ENCODE measurements around the gene DUSP9. TPM values are rescaled to one million over a fixed set of nuclear protein-coding genes. Genes with fewer than 3 reads are reported as not detected.

The DUSP9 gene
- total RNA-seq, 1 experiment from 2014 or later = 14.2 TPM

DNA sequence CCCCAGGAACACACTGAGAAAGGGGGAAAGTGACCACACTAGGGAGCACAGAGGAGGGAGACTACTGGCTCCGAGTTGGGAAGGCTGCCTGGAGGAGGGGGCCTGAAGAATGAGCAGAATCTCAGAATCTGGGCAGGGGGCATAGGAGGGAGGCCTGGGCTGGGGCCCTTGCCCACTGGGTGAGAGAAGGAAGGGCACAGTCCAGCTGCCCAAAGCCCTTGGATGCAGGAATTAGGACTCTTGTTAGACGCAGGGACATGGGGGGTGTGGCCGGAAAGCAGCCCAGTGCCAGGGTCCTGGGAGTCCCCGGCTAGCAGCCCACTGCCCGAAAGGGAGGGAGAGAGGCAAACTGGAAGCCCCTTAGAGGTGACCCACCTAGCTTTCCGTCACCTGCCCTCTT is 1.9 kb upstream of the DUSP9 start:
- intact Hi-C loops (cut with micrococcal nuclease) = no loop called here
- Histone ChIP-seq H3K79me2 (ENCODE audit: insufficient read depth, low read length) (no peaks in the 10 kb centered on the region), H2AFZ (ENCODE audit: low read depth, low read length, poor library complexity, severe bottlenecking) (no peak overlapping the region), H3K27ac (ENCODE audit: low read depth, low read length) (no peak overlapping the region), H3K4me1 (ENCODE audit: control insufficient read depth in 1 of 2, insufficient read depth in 2 of 2, low read length in 2 of 2) (peaks cover 3 to 21% of the 10 kb centered on the region in 2 experiments; a peak in 2 of 4 replicates), H3K9me3 (ENCODE audit: control insufficient read depth in 1 of 2, insufficient read depth in 1 of 2, low read depth in 1 of 2, low read length in 2 of 2) (no peaks in the 10 kb centered on the region), H3K4me2 (ENCODE audit: low read length) (no peak overlapping the region), H3K36me3 (ENCODE audit: control insufficient read depth in 1 of 2, insufficient read depth in 2 of 2, low read length in 2 of 2) (no peaks in the 10 kb centered on the region), H3K9ac (ENCODE audit: low read length) (no peak overlapping the region), H4K20me1 (ENCODE audit: insufficient read depth) (no peaks in the 10 kb centered on the region), H3K9me2 (ENCODE audit: insufficient read depth) (no peaks in the 10 kb centered on the region), H3K27me3 (ENCODE audit: insufficient read depth, low read length) (no peaks in the 10 kb centered on the region), H3K4me3 (replicated peaks in 1 of 2; ENCODE audit: low read depth in 1 of 2, low read length in 2 of 2) (no peak overlapping the region)
- DNase-seq (ENCODE audit: low read depth, low spot score) (no peak), ATAC-seq (no peak)
- TF ChIP-seq ELF1 (IDR thresholded peaks at IDR 0.05; ENCODE audit: borderline replicate concordance, low read depth) (no peak), SP1 (IDR thresholded peaks at IDR 0.05; ENCODE audit: low read depth) (no peak), SIN3A (IDR thresholded peaks at IDR 0.05; ENCODE audit: low read depth) (no peak), EZH2 (IDR thresholded peaks at IDR 0.05) (no peak), TCF7L2 (IDR thresholded peaks at IDR 0.05; ENCODE audit: borderline replicate concordance, extremely low read depth, insufficient read depth, insufficient read length) (no peak), JUND (IDR thresholded peaks at IDR 0.05) (no peak), EZH2phosphoT487 (IDR thresholded peaks at IDR 0.05; ENCODE audit: borderline replicate concordance) (no peak), EGR1 (IDR thresholded peaks at IDR 0.05; ENCODE audit: low read depth) (no peak), CBX3 (IDR thresholded peaks at IDR 0.05; ENCODE audit: low read depth) (no peak), REST (IDR thresholded peaks at IDR 0.05; ENCODE audit: low read depth) (no peak), SRF (IDR thresholded peaks at IDR 0.05; ENCODE audit: low read depth) (no peak)
- BruUV-seq (replicated peaks) = no TSS peak
- ChIA-PET POLR2A (no interaction called here), CTCF (no interaction called here), RAD21 (ENCODE audit: low non-redundant PET in 1 of 2, low total read pairs in 2 of 2, uncharacterized antibody in 2 of 2, unreplicated experiment in 2 of 2) (no interaction called here)

Measured in HCT116 (cell line).